ENCODE measurements around the gene GLCCI1.
A peak's percentile ranks its signal among the peaks of the same experiment; 100 is the strongest.
"Not testable (repeated sequence)": the region's sequence is repeated elsewhere in the genome, so short reads cannot be mapped to it uniquely, and the experiment has no call there.

GLCCI1 gene

DNA sequence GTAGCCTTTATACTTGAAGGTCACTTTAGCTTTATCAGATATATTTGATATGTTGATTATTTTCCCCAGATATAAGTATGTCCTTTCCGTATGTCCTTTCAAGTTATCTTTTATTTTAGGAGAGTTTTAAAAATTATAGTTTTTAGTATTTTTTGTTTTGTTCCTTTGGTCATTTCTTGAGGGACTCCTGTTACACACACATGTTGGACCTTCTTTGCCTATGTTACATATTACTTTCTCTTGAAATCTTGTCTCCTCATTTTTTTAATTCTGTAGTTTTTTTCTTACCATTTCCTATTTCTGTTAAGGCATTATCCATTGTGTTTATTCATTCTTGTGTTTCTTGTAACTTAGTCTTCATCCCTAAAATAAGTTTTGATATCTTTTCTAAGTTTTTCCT lies 23.9 kb downstream of the GLCCI1 start:
- DNase-seq = no peak

DNA sequence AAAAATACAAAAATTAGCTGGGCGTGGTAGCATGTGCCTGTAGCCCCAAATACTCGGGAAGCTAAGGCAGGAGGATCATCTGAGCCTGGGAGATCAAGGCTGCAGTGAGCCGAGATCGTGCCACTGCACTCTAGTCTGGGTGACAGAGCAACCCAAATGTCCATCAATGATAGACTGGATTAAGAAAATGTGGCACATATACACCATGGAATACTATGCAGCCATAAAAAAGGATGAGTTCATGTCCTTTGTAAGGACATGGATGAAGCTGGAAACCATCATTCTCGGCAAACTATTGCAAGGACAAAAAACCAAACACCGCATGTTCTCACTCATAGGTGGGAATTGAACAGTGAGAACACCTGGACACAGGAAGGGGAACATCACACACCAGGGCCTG lies 26.8 kb downstream of the GLCCI1 start:
- DNase-seq = not testable (repeated sequence)

DNA sequence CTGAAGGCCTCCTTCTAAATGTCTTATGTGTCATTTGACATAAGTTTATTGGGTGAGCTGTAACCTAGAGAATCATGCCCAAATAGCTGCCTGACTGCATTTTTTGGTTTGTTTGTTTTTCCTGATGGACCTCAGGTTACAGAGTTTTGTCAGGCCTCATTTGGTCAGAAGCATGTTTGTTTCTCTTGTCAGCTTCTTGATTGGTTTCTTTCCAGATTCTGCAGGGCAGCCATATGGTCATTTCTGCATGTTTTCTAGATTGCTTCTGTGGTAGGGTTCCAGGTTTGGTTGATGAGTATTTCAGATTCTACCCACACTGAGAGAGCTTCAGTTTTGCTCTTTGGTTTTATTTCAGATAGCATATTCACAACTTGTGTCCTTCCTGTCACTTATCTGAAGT lies 28.0 kb downstream of the GLCCI1 start:
- no peak for DNase-seq

DNA sequence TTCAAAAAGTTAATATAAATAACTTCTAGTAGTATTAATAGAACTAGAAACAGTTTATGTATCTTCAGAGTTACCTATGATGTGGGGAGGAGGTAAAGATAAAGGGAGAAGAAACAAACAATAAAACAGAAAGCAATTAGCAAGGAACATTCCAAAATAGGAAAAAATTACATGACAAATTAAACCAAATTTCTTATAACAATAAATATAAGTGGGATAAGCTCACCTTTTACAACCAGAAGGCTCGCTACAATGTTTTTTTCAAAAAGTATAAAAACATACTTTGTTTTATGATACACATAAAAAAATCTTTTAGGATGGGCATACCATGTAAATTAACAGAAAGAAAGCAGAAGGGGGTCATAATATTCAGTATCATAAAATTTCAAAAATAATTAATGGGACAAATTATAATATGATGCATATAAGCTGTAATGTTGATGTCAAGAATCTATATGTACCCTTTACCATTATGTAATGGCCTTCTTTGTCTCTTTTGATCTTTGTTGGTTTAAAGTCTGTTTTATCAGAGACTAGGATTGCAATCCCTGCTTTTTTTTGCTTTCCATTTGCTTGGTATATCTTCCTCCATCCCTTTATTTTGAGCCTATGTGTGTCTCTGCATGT lies 31.8 kb downstream of the GLCCI1 start:
- DNase-seq = no peak

DNA sequence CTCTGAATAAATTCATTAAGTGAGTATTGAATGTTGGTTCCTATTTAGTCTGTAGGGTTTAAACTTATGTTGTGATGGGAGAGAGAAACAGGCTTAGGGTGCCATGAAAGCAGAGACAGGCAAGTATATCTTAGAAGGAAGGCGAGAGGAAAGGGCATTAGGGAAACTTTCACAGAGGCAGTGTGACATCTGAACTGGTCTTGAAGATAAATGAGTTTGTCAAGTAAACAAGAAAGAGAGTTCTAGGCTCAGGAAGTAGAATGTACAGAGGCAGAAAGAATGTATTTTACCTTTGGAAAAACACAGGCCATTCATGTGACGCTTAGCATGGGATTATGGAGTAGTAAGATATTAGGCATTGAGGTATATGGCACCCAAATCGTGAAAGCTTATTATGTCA lies 34.5 kb downstream of the GLCCI1 start:
- no peak for DNase-seq

DNA sequence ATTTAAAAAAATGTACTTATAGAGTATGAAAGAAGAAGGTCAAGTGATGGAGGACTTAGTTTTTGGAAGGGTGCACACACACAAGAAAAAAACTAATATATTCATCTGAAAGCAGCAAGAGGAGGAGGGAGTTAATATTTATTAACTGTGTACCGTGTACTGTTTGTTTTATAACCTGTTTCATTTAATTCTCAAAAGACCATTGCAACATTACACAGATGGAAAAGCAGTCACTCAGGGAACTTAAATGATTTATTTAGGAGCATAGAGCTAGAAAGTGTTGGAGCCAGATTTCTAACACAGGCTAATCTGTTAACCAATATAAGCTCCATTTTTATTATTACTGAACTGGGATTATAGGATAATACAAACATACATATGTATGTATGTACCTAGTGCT lies 36.7 kb downstream of the GLCCI1 start:
- no peak for DNase-seq

DNA sequence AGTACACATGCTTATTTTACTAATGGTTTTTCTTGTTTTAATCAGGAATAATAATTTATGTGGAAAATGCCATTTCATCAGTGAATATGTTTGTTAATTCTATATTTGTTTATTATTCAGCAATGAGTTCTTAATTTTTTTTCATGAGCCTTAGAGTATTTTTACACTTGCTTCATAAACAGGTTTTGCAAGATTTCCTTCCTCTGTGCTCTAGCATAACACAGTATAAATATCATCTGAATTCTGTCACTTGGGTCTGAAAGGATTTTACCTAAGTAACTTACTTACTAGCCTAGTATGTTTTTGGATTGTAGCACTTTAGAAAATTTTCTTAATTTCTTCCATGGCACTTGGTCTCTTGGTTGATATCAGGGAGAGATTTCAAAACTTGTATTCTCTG lies 45.8 kb downstream of the GLCCI1 start:
- DNase-seq = no peak

DNA sequence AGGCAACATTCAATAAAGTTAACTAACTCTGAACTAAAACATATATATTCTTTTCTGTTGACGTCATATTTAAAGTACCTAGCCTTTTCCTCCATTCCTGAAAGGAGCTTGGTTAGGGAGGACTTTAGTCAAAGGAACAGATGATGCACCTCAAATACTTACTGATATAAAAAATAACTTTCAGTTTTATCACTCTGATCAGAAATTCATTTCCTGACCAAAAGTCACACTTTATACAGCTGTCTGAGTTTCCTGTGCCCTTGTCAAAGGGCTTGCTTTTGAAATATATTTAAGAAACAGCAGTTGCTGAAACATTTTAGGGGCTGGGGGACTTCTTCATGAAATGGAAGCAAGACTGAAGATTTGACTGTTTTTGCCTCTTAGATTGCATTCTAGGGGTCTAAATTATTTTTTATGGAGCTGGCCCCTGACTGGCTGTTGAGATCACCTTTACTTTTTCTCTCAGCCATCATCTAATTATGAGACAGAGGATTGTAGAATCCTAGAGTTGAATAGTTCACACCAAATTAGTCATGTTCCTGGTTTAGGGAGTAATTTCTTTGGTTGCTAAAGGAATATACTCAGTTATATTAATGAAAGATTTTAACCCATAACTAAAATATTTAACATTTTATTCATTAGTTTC lies 46.6 kb downstream of the GLCCI1 start:
- DNase-seq = no peak

DNA sequence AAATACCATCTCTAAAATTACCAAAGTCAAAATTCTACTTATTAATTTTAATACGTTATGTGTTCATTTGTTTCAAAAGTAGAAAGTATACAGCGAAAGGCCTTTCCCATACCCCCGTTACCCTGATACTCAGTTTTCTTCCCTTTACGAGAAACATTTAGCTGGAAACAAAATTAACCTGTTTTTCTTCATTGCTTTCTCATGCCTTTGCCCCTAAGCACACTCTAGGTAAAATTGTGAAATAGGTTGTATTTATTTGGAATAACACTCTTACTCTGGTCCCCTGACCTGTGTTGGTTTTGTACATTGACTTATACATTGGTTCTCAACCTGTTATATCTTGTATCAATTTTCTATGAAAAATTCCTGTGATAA lies 47.1 kb downstream of the GLCCI1 start:
- DNase-seq = no peak

DNA sequence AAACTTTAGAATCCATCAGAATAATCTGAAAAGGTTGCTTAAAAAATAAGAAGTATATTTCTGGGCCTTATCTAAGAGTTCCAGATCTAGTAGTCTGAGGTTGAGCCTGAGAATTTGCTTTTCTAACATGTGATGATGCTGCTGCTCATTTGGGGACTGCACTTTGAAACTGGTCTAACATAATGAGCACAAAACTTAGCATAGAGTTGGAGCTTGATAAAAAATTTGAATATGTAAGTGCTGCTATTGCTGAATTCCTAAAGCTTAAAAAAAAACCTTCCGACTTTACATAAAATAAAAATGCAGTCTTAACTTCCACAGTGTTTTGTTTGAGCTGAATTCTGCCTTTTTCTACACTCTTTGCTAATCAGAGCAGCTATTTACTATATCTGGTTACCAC lies 48.8 kb downstream of the GLCCI1 start:
- no peak for DNase-seq

DNA sequence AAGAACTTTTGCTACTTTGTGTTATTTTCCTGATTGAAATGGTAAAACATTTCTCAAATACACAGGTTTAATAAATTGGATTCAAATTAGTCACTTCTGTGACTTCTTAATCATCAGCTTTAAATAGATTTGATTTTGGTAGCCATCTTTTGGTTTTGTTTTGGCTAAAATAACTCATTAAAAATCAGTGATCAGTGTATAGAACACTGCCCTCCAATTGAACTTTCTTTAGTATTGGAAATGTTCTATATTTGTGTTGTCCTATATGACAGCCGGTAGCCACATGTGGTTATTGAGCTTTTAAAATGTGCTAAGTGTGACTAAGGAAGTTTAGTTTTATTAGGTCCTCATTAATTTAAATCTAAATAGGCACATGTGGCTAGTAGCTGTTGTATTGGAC lies 50.4 kb downstream of the GLCCI1 start:
- no peak for DNase-seq

DNA sequence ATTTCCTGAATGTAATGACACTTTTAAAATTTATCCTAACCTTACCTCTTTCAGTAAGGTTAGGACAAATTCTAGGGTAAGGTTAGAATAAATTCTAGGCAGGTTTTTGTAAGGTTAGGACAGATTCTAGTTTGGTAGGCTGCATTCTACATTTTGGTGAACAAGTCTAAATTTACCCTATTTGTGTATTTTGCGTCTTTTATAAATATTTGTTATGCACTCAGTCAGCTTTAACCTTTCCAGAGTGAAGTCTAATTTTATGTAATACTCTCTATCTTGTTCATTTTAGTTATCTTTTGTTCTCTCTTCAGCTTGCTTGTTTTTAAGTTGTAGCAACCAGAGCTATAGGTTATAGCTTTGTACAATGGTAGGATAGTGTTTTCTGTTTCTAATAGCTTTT lies 54.0 kb downstream of the GLCCI1 start:
- DNase-seq = no peak

DNA sequence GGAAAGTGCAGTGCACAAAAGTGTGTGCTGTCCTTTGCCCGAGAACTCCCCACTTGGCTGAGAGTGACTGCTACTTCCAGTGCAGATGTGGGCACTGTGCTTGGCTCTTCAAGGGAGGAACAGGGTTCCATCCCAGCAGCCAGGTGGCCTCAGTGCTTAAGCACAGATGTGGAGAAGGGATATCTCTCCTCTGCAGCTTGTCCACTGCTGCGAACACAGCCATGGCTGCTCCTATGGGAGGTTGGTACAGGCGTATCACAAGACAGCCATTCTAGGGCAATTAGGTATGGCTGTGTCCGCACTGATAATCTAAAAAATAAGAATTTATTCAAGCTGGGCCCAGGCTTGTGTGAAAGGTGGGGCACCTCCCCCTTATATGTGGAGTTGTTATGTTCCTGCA lies 66.6 kb downstream of the GLCCI1 start:
- no peak for DNase-seq

DNA sequence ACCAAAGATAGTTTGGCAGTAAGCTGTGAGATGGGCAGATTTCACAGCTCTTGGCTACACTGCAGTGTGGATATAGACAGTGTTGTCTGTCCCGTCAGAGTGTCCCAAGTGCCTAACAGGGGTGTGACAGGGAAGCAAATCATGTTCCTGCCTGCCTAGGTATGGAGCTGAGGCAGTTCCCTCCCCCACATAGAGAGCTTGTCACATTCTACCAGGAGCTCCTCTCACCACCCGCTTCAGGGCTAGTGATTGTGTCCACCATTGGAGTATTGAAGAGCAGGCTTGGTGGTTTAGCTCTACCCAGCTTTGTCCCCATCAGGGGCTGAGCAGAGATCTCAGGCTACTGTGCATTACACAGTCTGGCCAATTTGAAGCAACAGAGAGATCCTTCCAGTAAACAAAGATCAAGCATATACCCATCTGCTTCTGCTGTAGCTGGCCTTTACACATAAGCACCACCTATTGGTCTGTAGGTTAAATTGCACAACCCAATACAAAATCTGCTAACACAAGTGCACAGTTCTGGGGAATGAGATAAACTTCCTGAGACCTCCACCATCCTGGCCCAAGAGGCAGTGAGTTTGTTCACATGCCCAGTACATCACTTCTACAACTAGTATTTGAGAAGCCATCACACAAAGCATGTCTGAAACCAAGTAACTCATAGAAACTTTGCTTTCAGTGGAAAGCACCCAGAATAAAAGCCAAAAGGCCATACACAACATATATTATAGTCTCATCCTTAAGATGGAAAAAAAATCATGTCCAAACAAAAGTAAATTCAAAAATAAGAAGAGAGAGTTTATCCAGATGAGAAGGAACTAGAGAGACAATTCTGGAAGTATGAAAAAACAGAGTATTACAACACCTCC lies 67.3 kb downstream of the GLCCI1 start:
- DNase-seq = peak; percentile 16

DNA sequence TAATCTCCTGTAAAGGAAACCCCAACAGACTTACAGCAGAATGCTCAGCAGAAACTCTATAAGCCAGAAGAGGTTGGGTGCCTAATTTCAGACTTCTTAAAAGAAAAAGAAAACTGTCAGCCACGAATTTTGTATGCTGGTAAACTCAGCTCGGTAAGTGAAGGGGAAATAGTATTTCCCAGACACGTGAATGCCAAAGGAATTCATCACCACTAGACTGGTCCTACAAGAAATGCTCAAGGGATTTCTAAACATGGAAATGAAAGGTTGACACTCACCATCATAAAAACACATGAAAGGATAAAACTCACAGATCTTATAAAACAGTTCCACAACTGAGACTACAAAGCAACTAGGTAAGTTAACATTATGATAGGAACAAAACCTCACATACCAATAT lies 68.6 kb downstream of the GLCCI1 start:
- no peak for DNase-seq

DNA sequence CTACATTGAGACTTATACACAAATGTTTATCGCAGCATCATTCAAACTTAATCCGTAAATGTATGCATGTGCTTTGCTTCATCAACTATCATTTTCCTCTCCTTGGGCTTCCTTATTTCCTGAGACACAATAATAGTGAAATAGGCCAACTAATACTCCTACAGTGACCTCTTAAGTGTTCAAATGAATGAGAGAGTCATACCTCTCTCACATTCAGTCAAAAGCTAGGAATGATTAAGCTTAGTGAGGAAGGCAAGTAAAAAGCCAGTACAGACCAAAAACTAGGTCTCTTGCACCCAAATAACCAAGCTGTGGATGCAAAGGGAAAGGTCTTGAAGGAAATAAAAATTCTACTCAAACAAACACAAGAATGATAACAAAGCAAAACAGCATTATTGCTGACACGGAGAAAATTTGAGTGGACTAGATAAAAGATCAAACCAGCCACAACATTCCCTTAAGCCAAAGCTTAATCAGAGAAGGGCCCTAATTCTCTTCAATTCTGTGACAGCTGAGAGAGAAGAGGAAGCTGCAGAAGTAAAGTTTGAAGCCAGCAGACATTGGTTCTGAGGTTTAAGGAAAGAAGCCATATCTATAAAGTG lies 72.3 kb downstream of the GLCCI1 start:
- DNase-seq = no peak

DNA sequence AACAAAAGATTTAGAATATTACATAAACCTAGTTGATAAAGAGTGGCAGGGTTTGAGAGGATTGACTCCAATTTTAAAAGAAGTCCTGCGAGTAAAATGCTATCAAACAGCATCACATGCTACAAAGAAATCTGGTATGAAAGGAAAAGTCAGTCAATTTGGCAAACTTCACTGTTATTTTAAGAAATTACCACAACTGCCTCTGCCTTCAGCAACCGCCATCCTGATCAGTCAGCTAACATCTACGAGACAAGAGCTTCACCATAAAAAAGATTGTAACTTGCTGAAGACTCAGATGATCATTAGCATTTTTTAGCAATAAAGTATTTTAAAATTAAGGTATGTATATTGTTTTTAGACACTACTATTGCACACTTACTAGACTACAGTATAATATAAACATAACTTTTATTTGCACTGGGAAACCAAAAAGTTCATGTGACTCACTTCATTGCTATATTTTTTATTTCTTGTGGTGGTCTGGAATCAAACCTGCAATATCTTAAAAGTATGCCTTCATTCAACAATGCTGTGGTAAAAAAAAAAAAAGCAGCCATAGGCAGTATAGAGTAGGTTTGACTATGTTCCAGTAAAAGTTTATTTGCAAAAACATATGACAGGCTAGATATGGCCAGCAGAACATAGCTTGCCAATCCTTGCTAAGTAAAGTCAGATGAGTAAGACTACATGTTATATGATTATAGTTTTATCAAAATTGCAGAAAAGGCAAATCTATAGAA lies 74.4 kb downstream of the GLCCI1 start:
- DNase-seq = no peak

DNA sequence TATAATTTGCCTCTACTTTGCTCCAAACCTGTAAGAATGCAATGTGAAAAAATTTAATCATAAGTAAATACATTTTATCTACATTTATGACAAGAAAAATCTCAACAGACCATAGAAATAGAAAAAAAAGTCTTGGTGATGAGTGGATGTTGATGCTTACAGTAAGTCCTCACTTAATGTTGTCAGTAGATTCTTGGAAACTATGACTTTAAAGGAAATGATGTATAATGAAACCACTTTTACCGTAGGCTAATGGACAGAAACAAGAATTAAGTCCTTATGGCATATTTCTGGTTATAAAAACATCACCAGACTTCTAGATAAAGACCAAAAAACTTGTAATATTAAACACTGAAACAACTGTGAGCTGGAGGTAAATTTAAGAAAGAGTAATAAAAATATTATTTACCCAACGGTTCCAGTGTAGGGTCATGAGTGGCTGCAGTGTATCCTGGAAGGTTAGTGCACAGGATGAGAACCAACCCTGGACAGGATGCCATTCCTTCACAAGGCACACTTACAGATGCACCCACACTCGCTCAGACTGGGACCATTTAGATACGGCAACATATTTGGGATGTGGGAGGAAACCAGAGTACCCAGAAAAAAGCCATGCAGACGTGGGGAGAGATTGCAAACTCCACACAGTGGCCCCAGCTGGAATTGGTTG lies 76.3 kb downstream of the GLCCI1 start:
- DNase-seq = no peak

DNA sequence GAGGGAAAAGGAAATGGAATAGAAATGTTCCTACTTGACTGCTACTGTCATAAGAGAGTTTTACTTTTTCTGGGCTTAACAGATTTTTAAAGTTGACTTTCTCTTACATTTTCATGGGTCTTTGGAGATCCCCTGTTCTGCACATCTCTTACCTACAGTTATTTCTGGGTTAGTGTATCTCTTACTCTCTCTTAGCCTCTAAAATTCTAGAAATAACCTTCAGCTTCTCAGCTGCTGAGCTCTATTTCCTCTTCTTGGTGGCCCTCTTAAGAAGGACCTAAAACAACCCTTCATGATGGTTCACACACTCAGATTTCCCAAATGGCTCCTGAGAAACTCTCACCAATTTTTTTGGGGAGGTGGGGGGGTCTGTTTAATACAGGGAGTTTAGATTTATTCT lies 79.5 kb downstream of the GLCCI1 start:
- not testable (repeated sequence) for DNase-seq

DNA sequence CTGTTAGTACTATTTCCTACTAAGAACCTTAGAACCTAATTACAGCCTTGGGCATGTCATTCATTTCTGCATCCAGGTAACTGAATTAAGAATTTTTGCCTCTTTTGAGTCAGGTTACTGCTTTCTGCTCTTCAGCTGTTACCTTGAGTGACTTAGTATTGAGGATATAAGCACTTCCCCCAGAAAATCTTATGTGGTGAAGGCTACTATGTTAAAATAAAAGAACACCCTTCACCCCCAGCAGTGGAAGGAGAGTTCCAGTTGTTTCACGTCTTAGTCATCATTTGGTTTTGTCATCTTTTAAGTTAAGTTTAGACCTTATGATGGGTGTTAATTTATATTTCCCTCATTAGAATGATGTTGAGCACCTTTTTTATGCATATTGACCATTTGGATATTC lies 82.8 kb downstream of the GLCCI1 start:
- DNase-seq = no peak

DNA sequence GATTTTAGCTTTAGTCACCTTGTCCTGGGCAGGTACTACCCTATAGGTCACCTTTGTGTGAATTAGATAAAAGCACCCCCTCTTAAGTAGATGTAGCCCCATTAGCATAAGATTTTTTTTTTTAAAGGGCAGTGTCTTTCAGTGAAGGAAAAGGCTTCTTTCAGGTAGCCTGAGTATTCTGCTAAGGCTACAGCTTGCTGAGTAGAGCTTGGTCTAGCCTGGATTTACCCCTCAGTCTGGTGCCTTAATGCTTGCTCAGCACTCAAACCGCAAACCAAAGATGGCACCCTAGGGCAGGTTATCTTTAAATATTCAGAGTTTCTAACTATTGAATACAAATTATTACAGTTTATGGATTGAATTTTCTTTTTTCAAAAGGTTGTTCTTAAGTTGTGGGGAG lies 83.4 kb downstream of the GLCCI1 start:
- DNase-seq = no peak

DNA sequence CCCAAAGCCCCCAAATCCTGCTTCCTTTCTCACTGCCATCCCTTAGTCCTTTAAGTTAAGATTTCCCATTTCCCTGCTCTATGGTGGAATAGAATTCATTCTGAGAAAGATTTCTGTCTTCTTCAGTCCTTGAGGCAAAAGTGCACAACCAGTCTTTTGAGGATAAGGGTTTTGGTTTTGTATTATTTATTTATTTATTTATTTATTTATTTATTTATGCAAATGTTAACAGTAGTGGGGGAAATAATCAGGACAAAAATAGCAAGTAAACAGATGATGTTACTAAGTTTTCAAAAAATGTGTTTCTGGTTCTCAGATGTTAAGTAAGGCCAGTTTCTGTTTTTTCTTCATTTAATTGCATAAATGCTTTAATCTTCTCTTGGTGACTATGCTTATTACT lies 84.2 kb downstream of the GLCCI1 start:
- DNase-seq = no peak

DNA sequence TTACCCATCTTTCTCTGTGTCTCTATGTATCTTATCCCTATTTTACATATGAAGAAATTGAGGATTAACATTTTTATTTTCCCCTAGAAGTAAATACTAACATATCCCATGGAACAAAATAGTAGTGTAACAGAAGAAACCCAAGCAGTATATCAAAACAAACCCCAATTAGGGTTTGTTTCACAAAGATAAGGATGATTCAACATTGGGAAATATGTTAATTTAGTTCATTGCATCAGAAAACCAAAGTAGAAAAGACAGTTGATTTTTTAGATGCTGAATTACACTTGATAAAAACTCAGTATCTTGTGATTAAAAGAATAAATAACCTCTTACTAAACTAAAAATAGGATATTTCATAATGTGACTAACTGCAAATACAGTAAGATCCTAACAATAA lies 87.8 kb downstream of the GLCCI1 start:
- DNase-seq = no peak

Data from NCI-H524 treated with DMSO at 0.1 percent for 48 hours (cell line).